GM21737 (cell line): Measurements from ENCODE around the gene G2E3.
A peak's percentile ranks its signal among the peaks of the same experiment; 100 is the strongest.
"Not testable (repeated sequence)": the region's sequence is repeated elsewhere in the genome, so short reads cannot be mapped to it uniquely, and the experiment has no call there.

Experiments used
- ATAC-seq: cut with Tn5 transposase; IDR thresholded peaks from one replicate; pipeline ENCODE4 v1.9.1; 2021; ENCODE audit warnings: mild to moderate bottlenecking, moderate library complexity; ENCODE audit not compliant: unreplicated experiment

G2E3 gene

DNA sequence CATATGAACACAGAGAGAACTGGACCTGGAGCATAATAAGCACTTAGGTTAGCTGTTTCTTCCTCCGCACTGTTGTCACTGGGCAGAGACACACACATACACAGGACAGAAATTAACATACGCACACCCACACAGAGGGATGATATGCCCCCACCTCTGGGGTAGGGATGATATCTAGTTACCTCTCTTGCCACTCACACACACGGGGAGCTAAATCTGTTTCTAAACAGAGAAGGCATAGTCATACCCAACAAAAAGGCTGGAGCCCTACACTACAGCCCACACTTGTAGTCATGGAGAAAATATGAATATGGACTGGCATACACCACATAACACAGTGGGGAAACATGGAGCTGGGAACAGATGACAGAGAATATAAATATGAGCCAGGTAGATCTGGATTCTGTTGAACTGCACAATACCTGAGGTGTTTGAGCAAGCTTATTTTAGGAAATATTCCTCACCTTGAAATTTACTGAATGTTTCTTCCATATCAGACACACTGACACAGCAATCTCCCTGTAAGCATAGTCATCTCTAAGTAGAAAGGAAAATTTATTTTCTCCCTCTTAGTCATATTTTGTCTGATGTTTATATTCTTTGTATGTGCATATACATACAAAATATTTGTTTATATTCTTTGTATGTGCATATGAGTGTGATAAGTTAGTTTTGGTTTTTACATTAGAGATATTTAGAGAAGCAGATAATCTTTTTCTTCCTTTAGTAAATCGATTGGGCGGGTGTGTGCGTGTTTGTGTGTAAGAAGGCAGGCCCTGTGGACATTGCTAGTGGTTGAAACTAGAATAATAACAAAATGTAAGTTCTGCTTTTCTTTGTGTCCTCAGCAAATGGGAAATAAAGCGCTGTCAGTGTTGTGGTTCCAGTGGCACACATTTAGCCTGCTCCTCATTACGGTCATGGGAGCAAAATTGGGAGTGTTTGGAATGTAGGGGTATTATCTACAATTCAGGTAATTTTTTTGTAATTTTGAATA, 42.3 kb downstream of the G2E3 start:
- no peak for ATAC-seq

DNA sequence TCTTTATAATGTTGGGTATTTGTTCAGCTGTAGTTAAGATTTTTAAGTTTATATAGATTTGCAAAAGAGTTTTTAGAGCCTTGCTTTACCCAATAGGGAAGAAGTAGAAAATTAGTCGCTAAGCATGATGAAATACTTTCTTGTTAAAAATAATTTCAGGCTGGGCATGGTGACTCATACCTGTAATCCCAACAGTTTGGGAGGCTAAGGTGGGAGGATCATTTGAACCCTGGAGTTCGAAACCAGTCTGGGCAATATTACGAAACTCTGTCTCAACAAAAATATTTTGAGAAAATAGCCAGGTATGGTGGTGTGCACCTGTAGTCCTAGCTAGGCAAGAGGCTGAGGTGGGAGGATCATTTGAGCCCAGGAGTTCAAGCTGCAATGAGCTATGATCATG, 44.4 kb downstream of the G2E3 start:
- ATAC-seq: no peak

DNA sequence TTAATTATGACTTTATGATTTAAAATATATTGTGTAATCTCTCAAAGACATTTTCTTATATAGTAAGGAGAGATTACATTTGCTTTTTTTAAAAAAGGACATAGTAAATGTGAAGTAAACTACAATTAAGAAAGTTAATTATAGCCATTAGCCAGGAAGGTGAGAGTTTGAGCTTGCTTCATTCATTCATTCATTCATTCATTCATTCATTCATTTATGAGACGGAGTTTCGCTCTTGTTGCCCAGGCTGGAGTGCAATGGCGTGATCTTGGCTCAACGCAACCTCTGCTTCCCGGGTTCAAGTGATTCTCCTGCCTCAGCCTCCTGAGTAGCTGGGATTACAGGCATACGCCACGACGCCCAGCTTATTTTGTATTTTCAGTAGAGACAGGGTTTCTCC, 45.7 kb downstream of the G2E3 start:
- ATAC-seq: not testable (repeated sequence)

DNA sequence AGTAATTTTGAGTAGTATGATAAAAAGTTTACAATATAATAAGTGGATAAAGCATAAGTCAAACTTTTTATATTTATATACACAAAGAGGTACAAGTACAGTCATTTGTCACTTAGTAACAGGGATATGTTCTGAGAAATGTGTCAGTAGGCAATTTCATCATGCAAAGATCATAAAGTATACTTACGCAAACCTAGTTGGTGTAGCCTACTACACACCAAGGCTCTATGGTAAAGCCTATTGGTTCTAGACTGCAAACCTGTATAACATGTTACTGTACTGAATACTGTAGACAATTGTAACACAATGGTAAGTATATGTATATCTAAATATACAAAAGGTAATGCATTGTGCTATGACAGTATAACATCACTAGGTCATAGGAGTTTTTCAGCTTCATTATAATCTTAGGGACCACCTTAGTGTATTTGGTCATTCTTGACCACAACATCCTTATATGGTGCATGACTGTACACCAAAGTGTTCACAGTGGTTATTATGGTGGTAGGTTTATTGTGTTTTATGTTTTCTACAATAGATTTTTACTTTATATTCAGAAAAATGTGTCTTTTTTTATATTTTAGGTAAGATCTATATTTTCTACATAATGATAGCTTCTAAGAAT, 48.3 kb downstream of the G2E3 start:
- ATAC-seq: no peak

DNA sequence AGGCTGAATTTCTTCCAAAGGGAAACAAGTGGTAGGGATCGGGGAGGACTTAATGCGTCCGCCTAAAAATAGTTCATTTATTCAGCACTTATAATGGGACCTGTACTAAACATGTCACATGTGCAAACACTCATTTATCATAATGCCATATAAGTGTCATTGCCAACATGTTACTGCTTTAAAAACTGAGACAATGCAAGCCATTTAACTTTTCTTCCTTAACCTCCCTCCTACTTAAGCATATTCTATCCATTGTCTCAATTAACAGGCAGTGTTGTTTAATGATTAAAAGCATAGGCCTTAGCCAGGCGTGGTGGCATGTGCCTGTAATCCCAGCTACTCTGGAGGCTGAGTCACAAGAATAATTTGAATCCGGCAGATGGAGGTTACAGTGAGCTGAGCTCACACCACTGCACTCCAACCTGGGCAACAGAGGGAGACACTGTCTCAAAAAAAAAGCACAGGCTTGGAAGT, 49.6 kb downstream of the G2E3 start:
- no peak for ATAC-seq

DNA sequence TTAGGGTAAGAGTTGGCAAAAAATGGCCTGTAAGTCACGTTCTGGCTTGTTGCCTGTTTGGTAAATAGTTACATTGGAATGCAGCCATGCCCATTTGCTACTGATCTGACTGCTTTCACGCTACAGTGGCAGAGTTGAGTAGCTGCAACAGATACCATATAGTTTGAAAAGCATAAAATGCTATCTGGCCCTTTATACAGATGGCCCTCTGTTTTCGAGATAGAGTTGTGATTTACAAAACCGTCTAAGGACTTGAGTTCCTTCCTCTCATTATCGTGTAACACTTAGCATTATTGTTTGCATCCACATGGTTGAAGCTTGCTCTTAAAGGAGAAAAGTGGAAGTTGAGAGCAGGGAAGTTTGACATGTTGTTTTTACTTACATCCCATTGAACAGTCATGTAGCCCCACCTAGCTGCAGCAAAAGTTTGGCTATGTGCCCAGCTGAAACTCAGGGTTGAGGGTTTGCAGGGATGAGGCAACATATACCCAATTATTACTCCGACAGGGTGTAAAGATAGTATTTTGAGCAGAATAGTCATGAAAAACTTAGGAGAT, 51.9 kb downstream of the G2E3 start:
- no peak for ATAC-seq

DNA sequence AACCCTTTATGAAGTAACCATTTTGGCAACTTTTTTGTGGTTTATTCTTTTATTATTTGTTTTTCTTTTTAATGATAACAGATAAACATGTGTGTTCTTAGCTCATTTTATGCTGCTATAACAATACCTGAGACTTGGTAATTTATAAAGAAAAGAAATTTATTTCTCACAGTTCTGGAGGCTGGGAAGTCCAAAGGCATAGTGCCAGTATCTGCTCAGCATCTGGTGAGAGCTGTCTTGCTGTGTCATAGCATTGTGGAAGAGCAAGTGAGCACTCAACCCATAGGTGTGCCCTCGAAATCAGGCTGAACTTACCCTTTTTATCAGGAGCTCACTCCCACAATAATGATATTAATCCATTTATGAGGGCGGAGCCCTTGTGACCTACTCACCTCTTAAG, 55.2 kb downstream of the G2E3 start:
- ATAC-seq: no peak

DNA sequence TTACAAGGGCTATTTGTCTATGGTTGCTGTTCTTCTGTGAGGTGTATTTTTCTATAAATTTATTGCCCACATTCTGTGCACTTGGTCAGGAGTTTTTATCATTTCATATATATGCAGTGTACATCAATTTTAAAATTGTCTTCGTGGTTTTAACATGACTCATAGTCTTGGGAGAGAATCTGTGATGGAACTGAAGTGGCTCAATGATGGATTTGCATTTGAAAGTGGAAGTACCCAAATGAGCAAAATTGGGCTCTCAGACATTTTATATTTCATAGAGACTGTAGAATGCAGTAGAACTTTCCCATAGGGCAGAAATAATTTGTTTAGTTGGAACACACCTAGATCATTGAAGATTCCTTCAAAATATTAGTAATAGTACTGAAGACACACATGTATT, 61.2 kb downstream of the G2E3 start:
- ATAC-seq: peak; percentile 36

DNA sequence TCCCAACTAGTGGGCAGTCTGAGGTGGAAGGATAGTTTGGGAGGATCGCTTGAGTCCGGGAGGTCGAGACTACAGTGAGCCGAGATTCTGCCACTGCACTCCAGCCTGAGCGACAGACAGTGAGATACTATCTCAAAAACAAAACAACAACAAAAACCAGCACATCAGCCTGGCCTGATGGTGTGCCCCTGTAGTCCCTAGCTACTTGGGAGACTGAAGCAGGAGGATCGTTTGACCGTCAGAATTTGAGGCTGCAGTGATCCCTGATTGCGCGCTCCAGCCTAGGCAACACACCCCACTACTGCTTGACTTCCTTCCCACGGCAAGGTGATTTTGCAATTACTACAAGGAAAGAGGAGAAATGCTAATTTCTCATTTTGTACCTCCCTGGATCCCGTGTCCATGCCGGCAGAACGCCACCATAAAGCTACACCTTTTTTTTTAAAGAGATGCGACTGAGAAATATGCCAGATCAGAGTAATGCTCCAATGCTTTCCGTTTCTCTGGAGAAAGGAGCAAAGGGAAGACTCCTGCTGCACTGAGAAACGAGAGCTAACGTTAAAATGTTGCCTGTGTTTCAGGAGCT, 62.5 kb downstream of the G2E3 start:
- ATAC-seq: no peak

DNA sequence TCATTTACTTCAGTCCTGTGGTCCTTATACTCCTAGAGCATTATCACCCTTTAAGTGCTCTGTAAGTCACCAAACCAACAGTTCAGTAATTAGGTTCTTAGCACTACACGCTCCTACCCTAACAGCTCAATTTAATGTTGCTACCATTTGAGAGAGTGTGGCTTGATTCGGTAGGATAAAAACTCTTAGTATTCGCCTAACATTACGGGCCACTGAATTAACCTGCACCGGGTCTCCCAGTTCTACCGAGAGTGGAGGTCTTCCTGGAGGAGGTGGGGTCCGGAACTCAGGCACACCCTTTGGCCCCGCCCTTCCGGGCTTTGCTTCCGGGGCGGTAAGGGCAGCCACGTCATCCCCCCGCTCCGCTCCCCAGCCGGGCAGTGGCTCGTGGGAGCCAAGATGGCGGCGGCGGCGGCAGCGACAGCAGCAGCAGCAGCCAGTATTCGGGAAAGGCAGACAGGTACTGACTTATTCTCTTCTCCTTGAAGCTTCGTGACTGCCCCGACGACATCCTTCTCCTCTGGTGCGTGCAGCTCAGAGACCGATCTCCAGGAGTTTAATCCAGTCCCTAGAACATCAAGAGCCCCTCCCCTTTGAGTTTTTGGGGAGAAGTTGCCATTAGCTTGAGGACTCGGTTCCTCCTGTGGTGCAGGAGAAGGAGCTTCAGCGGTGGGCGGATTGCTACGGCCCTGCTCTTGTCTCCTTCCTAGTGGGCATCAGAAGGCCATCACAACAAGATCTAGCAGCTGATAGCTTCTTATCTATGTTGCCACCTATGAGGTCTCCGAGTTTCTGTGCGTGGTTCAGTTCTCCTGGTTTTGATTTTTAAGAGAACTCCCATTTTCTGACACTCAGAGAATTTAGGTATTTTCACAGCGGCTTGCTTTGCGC, 63.2 kb downstream of the G2E3 start, which contains the start of gene SCFD1:
Gene SCFD1 (plus strand): TSS at position 380 of the 891 bp plus-strand sequence. CDS start 20 bp downstream, at position 400.
- ATAC-seq: peak; percentile 96

DNA sequence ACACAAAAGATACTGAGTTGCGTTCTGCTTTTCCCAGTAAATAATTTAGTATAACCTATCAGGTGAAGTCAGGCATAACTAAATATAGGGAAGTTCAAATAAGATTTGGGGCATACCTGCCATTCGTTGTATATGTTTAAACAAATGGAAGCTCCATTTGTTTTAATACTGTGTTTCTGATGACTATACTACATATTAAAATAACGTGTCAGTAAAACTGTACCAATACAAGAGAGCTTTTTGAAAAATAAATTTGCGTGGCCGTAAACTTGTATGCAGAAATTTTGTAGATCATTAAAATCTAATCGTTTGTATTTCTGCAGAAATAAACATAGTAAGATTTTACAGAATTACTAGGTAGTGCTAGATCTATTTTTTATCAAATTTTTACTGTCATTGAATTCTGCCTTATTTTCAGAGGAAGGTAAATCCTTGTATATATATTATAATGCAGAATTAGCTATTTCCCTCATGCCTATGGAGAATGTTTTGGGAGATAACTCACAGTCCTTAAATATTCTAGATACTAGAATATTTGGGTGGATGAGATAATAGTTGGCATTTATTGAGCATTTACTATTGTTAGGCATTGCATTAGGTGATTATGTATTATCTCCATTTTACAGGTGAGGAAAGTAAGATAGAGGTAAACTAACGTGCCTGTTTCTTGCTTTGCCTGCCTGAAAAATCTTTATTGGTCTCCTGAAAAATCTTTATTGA, 64.6 kb downstream of the G2E3 start:
- no peak for ATAC-seq

DNA sequence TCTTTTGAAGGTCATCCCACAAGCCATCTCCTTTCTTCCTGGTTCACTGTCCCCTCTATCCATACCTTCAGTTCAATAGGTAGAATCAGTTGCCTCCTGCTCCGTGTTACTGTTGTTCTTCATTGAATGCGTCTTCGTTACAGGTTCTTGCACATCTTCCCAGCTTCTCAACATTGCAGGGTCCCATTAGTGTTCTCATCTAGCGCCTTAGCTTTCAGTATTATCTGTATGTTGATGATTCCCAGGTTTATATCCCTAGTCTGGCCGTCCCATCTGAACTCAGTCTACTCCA, 65.1 kb downstream of the G2E3 start:
- ATAC-seq: no peak

DNA sequence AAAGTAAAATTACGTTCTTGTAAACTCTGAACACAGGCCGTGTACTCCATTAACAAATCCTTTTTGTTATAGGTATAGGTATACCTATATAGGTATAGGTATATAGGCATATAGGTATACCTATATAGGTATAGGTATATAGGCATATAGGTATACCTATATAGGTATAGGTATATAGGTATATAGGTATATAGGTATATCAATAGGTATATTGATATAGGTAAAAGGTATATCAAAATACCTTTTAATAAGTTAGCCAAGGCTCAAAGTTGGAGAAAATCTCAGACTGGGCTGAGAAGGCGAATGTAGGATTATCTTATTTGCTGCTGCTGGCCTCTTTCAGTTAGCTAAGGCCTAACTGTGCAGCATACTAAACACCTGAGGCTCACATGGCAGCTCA, 66.6 kb downstream of the G2E3 start:
- ATAC-seq: no peak

DNA sequence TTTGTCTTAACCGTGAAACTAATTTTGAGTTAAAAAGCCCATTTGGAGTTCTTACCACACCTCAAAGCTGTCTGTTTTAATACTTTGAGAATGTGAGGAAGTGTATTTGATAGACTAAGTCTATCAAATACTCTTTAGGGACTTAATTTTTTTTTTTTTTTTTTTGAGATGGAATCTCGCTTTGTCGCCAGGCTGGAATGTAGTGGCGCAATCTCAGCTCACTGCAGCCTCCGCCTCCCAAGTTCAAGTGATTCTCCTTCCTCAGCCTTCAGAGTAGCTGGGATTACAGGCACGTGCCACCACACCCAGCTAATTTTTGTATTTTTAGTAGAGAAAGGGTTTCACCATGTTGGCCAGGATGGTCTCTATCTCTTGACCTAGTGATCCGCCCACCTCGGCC, 70.5 kb downstream of the G2E3 start:
- ATAC-seq: not testable (repeated sequence)

DNA sequence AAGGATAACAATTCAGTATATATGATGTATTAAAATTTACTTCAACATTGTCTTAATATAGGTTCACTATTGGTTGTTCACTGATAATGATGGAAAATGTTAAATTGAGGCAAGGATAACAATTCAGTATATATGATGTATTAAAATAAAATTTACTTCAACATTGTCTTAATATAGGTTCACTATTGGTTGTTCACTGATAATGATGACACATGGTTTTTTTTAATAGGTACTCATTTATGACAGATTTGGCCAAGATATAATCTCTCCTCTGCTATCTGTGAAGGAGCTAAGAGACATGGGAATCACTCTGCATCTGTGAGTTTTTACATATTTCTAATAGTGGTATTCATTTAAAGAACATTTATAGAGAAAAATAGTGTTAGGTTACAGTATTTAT, 71.3 kb downstream of the G2E3 start:
- no peak for ATAC-seq

DNA sequence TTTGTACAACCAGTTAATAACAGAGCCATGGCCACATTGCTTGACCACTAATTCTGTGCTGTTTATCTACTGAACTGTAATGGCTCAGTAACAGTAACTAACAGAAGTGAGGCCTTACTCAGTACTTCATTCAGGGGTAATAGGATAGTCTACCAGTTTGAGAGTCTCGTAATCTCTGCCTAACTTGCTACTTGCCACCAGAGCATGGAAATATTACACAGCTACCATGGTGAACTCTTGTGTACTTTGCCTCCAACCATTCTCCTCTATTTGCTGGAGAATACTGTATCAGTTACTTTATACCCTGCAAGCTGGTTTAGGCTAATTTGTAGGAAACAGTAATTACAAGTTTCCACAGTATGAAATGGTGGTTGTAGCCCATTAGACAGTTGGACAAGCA, 73.8 kb downstream of the G2E3 start:
- no peak for ATAC-seq

DNA sequence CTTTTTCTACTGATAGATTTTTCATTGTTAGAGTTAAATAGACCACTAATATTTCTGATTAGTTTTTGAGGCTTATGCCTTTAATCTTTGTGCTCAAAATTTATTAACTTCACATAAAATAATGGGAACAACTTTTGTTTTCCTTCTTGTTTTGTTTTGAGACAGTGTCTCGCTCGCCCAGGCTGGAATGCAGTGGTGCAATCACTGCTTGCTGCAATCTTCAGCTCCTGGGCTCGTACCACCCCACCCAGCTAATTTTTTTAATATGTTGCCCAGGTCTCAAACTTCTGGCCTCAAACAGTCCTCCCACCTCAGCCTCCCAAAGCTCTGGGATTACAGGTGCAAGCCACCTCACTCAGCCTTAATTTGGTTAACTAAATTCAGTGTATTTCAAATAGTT, 80.0 kb downstream of the G2E3 start:
- ATAC-seq: no peak

DNA sequence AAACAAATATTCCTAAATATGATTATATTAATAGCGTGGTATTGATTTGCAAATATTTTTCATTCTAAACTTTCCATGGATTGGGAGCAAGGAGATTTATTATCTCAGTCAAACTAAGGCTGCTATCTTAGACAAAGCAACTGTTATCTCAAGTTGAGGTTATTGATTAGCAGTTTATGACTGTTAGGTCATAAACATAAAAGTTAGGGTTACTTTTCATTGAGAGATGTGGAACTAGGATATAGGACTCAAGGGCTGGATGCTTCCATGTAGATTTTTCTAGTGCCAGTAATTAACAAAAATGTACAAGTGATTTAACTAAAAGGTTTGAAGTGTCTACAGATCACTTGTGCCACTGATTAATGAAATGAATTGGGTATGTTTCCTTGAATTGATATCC, 82.2 kb downstream of the G2E3 start:
- ATAC-seq: no peak

DNA sequence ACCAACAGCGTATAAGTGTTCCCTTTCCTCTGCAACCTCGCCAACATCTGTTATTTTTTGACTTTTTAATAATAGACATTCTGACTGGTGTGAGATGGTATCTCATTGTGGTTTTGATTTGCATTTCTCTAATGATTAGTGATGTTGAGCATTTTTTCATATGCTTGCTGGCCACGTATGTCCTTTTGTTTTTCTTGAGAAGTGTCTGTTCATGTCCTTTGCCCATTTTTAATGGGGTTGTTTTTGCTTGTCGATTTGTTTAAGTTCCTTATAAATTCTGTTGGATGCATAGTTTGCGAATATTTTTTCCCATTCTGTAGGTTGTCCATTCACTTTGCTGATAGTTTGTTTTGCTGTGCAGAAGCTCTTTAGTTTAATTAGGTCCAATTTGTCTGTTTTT, 85.5 kb downstream of the G2E3 start:
- not testable (repeated sequence) for ATAC-seq

DNA sequence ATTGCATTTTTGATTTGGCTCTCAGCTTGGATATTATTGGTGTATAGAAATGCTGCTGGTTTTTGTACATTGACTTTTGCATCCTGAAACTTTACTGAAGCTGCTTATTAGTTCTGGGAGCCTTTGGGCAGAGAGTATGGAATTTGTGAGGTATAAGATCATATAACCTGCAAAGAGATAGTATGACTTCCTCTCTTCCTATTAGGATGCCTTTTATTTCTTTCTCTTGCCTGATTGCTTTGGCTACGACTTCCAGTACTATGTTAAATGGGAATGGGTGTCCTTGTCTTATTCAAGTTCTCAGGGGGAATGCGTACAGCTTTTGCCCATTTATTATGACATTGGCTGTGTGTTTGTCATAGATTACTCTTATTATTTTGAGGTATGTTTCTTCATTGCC, 86.6 kb downstream of the G2E3 start:
- no peak for ATAC-seq
